GM12878 (cell line): ENCODE results near the gene RIMBP2. TPM values are rescaled to one million over a fixed set of nuclear protein-coding genes. Genes with fewer than 3 reads are reported as not detected.

ENCODE experiments used
- ATAC-seq: fragments of 200-7000 bp; cut with Tn5 transposase; 3 replicates; pipeline ENCODE4 v1.9.1; 2020; ENCODE audit warnings: mild to moderate bottlenecking, moderate library complexity
- BruUV-seq: library from RNA; stranded (reverse); fragments of 400-500 nt; replicated peaks from 2 replicates; lab custom pipeline; 2021; lab: Mats Ljungman, UMichigan
- CTCF ChIA-PET: fragments of 300-600 bp; sonication (Branson Sonifier 250); formaldehyde crosslinking; extraction: SDS; loops from one replicate; lab custom pipeline; 2021; ENCODE audit warnings: inconsistent platforms; lab: Yijun Ruan, JAX
- POLR2A ChIA-PET: fragments of 350-600 bp; formaldehyde crosslinking; extraction: SDS; loops from one replicate; lab custom pipeline; 2021; ENCODE audit warnings: inconsistent platforms; lab: Charles Lee
- RAD21 ChIA-PET: fragments of 300-600 bp; sonication (Branson Sonifier 250); formaldehyde crosslinking; loops from one replicate; lab custom pipeline; 2023; ENCODE audit warnings: antibody characterized with exemption; ENCODE audit not compliant: unreplicated experiment; lab: Charles Lee
- SMC1A ChIA-PET: fragments of 300-600 bp; sonication (Branson Sonifier 250); formaldehyde crosslinking; loops from one replicate; lab custom pipeline; 2023; ENCODE audit not compliant: unreplicated experiment, uncharacterized antibody; lab: Charles Lee
- DNase-seq: peaks from one replicate; pipeline ENCODE4 v3.0.0-alpha.2; 2011; ENCODE audit warnings: low read depth, low spot score
- FAIRE-seq: peaks from 3 replicates; lab custom pipeline; 2011; peaks lifted over from hg19 to GRCh38; lab: Jason Lieb, UNC
- H2AFZ ChIP-seq: 2 replicates; pipeline ENCODE4 v1.6.0; 2011; ENCODE audit warnings: low read depth, low read length, control low read depth; ENCODE audit not compliant: control insufficient read depth
- H3K27ac ChIP-seq: 2 replicates; pipeline ENCODE4 v1.5.1; 2011; ENCODE audit warnings: control low read depth; ENCODE audit not compliant: control insufficient read depth, insufficient read depth
- H3K27me3 ChIP-seq, 2 experiments: replicated peaks in 1 of 2; 2 replicates each; pipeline versions ENCODE4 v1.6.0 to v1.6.1; 2011; ENCODE audit warnings: low read length in 1 of 2; ENCODE audit not compliant: control insufficient read depth in 2 of 2, insufficient read depth in 2 of 2
- H3K36me3 ChIP-seq, 2 experiments: 2 replicates each; pipeline ENCODE4 v1.5.1; 2011; ENCODE audit warnings: low read length in 1 of 2; ENCODE audit not compliant: control insufficient read depth in 2 of 2, insufficient read depth in 2 of 2
- H3K4me1 ChIP-seq: 2 replicates; pipeline ENCODE4 v1.6.1; 2011; ENCODE audit warnings: mild to moderate bottlenecking, low read length, moderate library complexity, mixed read lengths; ENCODE audit not compliant: control insufficient read depth, insufficient read depth
- H3K4me2 ChIP-seq: 2 replicates; pipeline ENCODE4 v1.6.0; 2011; ENCODE audit warnings: control low read depth; ENCODE audit not compliant: control insufficient read depth, insufficient read depth
- H3K4me3 ChIP-seq: fragments of 200-600 bp; sonication (generic); 2 replicates; pipeline ENCODE4 v1.5.1; 2016
- H3K79me2 ChIP-seq: 2 replicates; pipeline ENCODE4 v1.6.0; 2011; ENCODE audit warnings: low read length; ENCODE audit not compliant: control insufficient read depth, insufficient read depth
- H3K9ac ChIP-seq: 2 replicates; pipeline ENCODE4 v1.8.0; 2011; ENCODE audit warnings: low read length, control low read depth, mixed read lengths; ENCODE audit not compliant: control insufficient read depth, insufficient read depth
- H3K9me3 ChIP-seq: replicated peaks from 3 replicates; pipeline ENCODE4 v1.5.1; 2011; ENCODE audit warnings: mild to moderate bottlenecking, low read length; ENCODE audit not compliant: control insufficient read depth, insufficient read depth
- H4K20me1 ChIP-seq: 2 replicates; pipeline ENCODE4 v1.6.0; 2011; ENCODE audit not compliant: control insufficient read depth, insufficient read depth
- BCL11A ChIP-seq: IDR thresholded peaks from 2 replicates; pipeline ENCODE4 v1.6.1; 2011; ENCODE audit warnings: low read depth, low read length
- CEBPB ChIP-seq, 2 experiments: fragments of 150-350 bp in 1 of 2; IDR thresholded peaks; 2 replicates each; pipeline ENCODE4 v1.6.1; 2012 to 2014; ENCODE audit warnings: low read depth in 2 of 2, low read length in 2 of 2, borderline replicate concordance in 1 of 2, inconsistent platforms in 1 of 2
- EED ChIP-seq: sonication (generic); IDR thresholded peaks from 2 replicates; pipeline ENCODE4 v1.6.1; 2016; ENCODE audit warnings: antibody characterized with exemption, low read depth
- FOS ChIP-seq: IDR thresholded peaks from 3 replicates; pipeline ENCODE4 v1.6.1; 2011; ENCODE audit warnings: borderline replicate concordance; ENCODE audit not compliant: insufficient read length; ENCODE audit errors: extremely low read depth
- IKZF2 ChIP-seq, 2 experiments: fragments of 450-650 bp; IDR thresholded peaks; 2 replicates each; pipeline ENCODE4 v1.6.1; 2017; ENCODE audit warnings: mild to moderate bottlenecking in 2 of 2, moderate library complexity in 2 of 2
- IRF4 ChIP-seq: IDR thresholded peaks from 2 replicates; pipeline ENCODE4 v1.6.1; 2011; ENCODE audit warnings: low read depth, low read length
- LARP7 ChIP-seq: fragments of 450-650 bp; IDR thresholded peaks from 2 replicates; pipeline ENCODE4 v1.6.1; 2017; ENCODE audit warnings: mild to moderate bottlenecking
- MYC ChIP-seq: IDR thresholded peaks from 2 replicates; pipeline ENCODE4 v1.6.1; 2011; ENCODE audit warnings: mild to moderate bottlenecking, low read length, moderate library complexity, inconsistent platforms; ENCODE audit not compliant: insufficient read depth, insufficient replicate concordance, insufficient read length, severe bottlenecking
- NFYA ChIP-seq: IDR thresholded peaks from 2 replicates; pipeline ENCODE4 v1.6.1; 2011; ENCODE audit warnings: low read depth, mild to moderate bottlenecking, low read length, improper control_type of control experiment, borderline replicate concordance
- RB1 ChIP-seq: fragments of 450-650 bp; formaldehyde crosslinking; IDR thresholded peaks from 2 replicates; pipeline ENCODE4 v1.6.1; 2017; ENCODE audit warnings: mild to moderate bottlenecking, borderline replicate concordance
- RFX5 ChIP-seq: IDR thresholded peaks from 2 replicates; pipeline ENCODE4 v1.6.1; 2011; ENCODE audit warnings: low read depth, low read length, improper control_type of control experiment
- SREBF1 ChIP-seq: IDR thresholded peaks from 2 replicates; pipeline ENCODE4 v1.6.1; 2012; ENCODE audit warnings: mild to moderate bottlenecking, low read length
- YBX1 ChIP-seq: fragments of 450-650 bp; IDR thresholded peaks from 2 replicates; pipeline ENCODE4 v1.6.1; 2016; ENCODE audit warnings: antibody characterized with exemption
- ZNF207 ChIP-seq: fragments of 450-650 bp; IDR thresholded peaks from 2 replicates; pipeline ENCODE4 v1.6.1; 2014; ENCODE audit warnings: antibody characterized with exemption, mild to moderate bottlenecking, borderline replicate concordance
- ZNF24 ChIP-seq: fragments of 450-650 bp; IDR thresholded peaks from 2 replicates; pipeline ENCODE4 v1.6.1; 2017; ENCODE audit warnings: antibody characterized with exemption, mild to moderate bottlenecking
- WGBS: methylation state at CpG from one replicate; pipeline ENCODE4 v1.1.6; 2016; ENCODE audit warnings: low lambda C conversion rate; ENCODE audit not compliant: insufficient replicate concordance, insufficient coverage; ENCODE audit errors: missing lambda C conversion rate; 5-methylcytosine and 5-hydroxymethylcytosine counted together
- in situ Hi-C: fragments of 300-500 bp; cut with MboI; formaldehyde crosslinking; loops from 9 replicates; pipeline ENCODE4 v1.14.3; 2018; ENCODE audit warnings: mixed read lengths
- intact Hi-C: fragments of 100-400 bp; cut with micrococcal nuclease; formaldehyde crosslinking; loops from one replicate; pipeline ENCODE4 v1.14.2; 2022; ENCODE audit not compliant: unreplicated experiment
- polyA plus RNA-seq, 11 experiments: library from polyadenylated mRNA; depleted of rRNA in 4 of 11; unstranded in 6 of 11; stranded (reverse) in 5 of 11; fragments of >200 nt; fragmentation: Nextera tagmentation in 4 of 11; fragmentation: Illumina TruSeq in 1 of 11; extraction: Ambion mirVana in 4 of 11; extraction: Trizol in 1 of 11; gene quantifications; 1 replicate in 1 of 11; 2 replicates in 10 of 11; pipeline versions ENCODE4 v1.2.1 to v1.2.3, GENCODE V29; 2011 to 2016; ENCODE audit warnings: inconsistent platforms in 2 of 11, missing spikeins in 2 of 11, low read depth in 1 of 11
- total RNA-seq, 4 experiments: library from RNA; depleted of rRNA in 3 of 4; stranded (reverse); fragments of >200 nt in 3 of 4; fragmentation: Illumina TruSeq in 1 of 4; extraction: Trizol in 1 of 4; gene quantifications; 2 replicates each; pipeline versions ENCODE4 v1.2.1 to v1.2.3, GENCODE V29; 2013 to 2021
- TF ChIP-seq, protein P1 (sequence below): IDR thresholded peaks from 2 replicates; pipeline ENCODE4 v1.6.1; 2012; ENCODE audit warnings: low read length, inconsistent platforms
- TF ChIP-seq, protein P2 (sequence below): IDR thresholded peaks from 2 replicates; pipeline ENCODE4 v1.6.1; 2012; ENCODE audit warnings: mild to moderate bottlenecking, low read depth, low read length
- TF ChIP-seq, protein P3 (sequence below): fragments of 150-350 bp; IDR thresholded peaks from 2 replicates; pipeline ENCODE4 v1.6.1; 2014; ENCODE audit warnings: mild to moderate bottlenecking, low read depth, low read length
- TF ChIP-seq, protein P4 (sequence below): IDR thresholded peaks from 2 replicates; pipeline ENCODE4 v1.6.1; 2012; ENCODE audit warnings: low read depth, low read length, improper control_type of control experiment

RIMBP2 gene
- total and polyA plus RNA-seq, 10 of the 15 experiments (the other 5 are each of a cell fraction or from before 2014, with no cell fraction given): 0.04 to 2.9 (median 0.07) TPM; not detected in 1

DNA sequence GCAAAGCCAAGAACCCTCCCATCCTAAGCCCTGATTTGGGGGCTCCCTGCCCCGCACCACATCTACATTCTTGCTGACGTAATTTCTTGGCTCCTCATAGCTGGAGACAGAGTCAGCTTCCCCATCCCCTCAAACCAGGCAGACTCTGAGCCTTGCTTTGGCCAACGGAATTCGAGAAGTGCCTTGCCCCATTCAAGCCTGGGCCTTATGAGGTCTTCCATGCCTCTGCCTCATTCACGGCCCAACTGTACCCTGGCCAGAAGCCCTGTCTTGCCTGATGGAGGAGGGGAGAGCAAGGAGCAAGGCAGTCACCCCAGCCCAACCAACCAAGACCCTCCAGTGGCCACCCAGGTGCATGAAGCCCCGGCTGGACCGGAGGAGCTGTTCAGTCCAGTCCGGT lies 214.3 kb downstream of the RIMBP2 start:
- no TSS peak for BruUV-seq
- no peak overlapping the region for H3K4me2 ChIP-seq
- H3K79me2 ChIP-seq: no peaks in the 10 kb centered on the region
- H4K20me1 ChIP-seq: no peaks in the 10 kb centered on the region
- H3K9ac ChIP-seq: no peak overlapping the region
- no peak for DNase-seq
- SMC1A ChIA-PET: no interaction called here
- in situ Hi-C loops: no loop called here
- H3K36me3 ChIP-seq: no peaks in the 10 kb centered on the region
- H3K4me1 ChIP-seq: no peaks in the 10 kb centered on the region
- WGBS: 28% methylated on average over 8 of the region's 8 CpGs
- RAD21 ChIA-PET: no interaction called here
- H3K4me3 ChIP-seq: no peak overlapping the region
- no peaks in the 10 kb centered on the region for H3K27me3 ChIP-seq
- no peaks in the 10 kb centered on the region; the same call in 2 of the 3 replicates for H3K9me3 ChIP-seq
- no peak for ATAC-seq
- no peak for FAIRE-seq
- POLR2A ChIA-PET: no interaction called here
- CTCF ChIA-PET: no interaction called here
- intact Hi-C loops: no loop called here
- H2AFZ ChIP-seq: no peak overlapping the region
- no peak overlapping the region for H3K27ac ChIP-seq
- TF ChIP-seq, protein P1, sequence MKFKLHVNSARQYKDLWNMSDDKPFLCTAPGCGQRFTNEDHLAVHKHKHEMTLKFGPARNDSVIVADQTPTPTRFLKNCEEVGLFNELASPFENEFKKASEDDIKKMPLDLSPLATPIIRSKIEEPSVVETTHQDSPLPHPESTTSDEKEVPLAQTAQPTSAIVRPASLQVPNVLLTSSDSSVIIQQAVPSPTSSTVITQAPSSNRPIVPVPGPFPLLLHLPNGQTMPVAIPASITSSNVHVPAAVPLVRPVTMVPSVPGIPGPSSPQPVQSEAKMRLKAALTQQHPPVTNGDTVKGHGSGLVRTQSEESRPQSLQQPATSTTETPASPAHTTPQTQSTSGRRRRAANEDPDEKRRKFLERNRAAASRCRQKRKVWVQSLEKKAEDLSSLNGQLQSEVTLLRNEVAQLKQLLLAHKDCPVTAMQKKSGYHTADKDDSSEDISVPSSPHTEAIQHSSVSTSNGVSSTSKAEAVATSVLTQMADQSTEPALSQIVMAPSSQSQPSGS: no peak
- TF ChIP-seq, protein P2, sequence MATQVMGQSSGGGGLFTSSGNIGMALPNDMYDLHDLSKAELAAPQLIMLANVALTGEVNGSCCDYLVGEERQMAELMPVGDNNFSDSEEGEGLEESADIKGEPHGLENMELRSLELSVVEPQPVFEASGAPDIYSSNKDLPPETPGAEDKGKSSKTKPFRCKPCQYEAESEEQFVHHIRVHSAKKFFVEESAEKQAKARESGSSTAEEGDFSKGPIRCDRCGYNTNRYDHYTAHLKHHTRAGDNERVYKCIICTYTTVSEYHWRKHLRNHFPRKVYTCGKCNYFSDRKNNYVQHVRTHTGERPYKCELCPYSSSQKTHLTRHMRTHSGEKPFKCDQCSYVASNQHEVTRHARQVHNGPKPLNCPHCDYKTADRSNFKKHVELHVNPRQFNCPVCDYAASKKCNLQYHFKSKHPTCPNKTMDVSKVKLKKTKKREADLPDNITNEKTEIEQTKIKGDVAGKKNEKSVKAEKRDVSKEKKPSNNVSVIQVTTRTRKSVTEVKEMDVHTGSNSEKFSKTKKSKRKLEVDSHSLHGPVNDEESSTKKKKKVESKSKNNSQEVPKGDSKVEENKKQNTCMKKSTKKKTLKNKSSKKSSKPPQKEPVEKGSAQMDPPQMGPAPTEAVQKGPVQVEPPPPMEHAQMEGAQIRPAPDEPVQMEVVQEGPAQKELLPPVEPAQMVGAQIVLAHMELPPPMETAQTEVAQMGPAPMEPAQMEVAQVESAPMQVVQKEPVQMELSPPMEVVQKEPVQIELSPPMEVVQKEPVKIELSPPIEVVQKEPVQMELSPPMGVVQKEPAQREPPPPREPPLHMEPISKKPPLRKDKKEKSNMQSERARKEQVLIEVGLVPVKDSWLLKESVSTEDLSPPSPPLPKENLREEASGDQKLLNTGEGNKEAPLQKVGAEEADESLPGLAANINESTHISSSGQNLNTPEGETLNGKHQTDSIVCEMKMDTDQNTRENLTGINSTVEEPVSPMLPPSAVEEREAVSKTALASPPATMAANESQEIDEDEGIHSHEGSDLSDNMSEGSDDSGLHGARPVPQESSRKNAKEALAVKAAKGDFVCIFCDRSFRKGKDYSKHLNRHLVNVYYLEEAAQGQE: no peak
- TF ChIP-seq MYC (no peak), LARP7 (no peak), NFYA (no peak), RB1 (no peak), FOS (no peak), EED (no peak), ZNF207 (no peak), CEBPB (IDR thresholded peaks at IDR 0.05; ENCODE audit: borderline replicate concordance in 1 of 2, low read depth in 2 of 2, low read length in 2 of 2) (no peak), IKZF2 (IDR thresholded peaks at IDR 0.05) (no peak), BCL11A (no peak), YBX1 (no peak), ZNF24 (no peak), IRF4 (no peak), RFX5 (no peak), SREBF1 (no peak)
- TF ChIP-seq, protein P3, sequence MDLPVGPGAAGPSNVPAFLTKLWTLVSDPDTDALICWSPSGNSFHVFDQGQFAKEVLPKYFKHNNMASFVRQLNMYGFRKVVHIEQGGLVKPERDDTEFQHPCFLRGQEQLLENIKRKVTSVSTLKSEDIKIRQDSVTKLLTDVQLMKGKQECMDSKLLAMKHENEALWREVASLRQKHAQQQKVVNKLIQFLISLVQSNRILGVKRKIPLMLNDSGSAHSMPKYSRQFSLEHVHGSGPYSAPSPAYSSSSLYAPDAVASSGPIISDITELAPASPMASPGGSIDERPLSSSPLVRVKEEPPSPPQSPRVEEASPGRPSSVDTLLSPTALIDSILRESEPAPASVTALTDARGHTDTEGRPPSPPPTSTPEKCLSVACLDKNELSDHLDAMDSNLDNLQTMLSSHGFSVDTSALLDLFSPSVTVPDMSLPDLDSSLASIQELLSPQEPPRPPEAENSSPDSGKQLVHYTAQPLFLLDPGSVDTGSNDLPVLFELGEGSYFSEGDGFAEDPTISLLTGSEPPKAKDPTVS: no peak
- TF ChIP-seq, protein P4, sequence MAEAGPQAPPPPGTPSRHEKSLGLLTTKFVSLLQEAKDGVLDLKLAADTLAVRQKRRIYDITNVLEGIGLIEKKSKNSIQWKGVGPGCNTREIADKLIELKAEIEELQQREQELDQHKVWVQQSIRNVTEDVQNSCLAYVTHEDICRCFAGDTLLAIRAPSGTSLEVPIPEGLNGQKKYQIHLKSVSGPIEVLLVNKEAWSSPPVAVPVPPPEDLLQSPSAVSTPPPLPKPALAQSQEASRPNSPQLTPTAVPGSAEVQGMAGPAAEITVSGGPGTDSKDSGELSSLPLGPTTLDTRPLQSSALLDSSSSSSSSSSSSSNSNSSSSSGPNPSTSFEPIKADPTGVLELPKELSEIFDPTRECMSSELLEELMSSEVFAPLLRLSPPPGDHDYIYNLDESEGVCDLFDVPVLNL: no peak
